Right atrium auricular region (tissue), 2 donors: ENCODE results near the gene NDUFA5. TPM values are rescaled to one million over a fixed set of nuclear protein-coding genes. Genes with fewer than 3 reads are reported as not detected.

Experiments
- DNase-seq: peaks from one replicate; pipeline ENCODE4 v3.0.0-alpha.2; 2019; ENCODE audit warnings: low spot score
- H3K27ac ChIP-seq, 2 donors: fragments of 200-600 bp; sonication (generic); 1 replicate in 1 of 2; 2 replicates in 1 of 2; pipeline ENCODE4 v1.5.1; 2016 to 2019
- H3K27me3 ChIP-seq, 2 donors: fragments of 200-600 bp; sonication (generic); one replicate each; pipeline versions ENCODE4 v1.5.1 to v1.6.0; 2017 to 2019
- H3K36me3 ChIP-seq: fragments of 200-600 bp; sonication (generic); one replicate; pipeline ENCODE4 v1.5.1; 2016
- H3K4me1 ChIP-seq, 2 donors: fragments of 200-600 bp; sonication (generic); one replicate each; pipeline versions ENCODE4 v1.5.1 to v1.6.0; 2017 to 2019
- H3K4me3 ChIP-seq, 2 donors: fragments of 200-600 bp; sonication (generic); 1 replicate in 1 of 2; 2 replicates in 1 of 2; pipeline ENCODE4 v1.5.1; 2017 to 2019; ENCODE audit warnings: mild to moderate bottlenecking in 1 of 2, moderate library complexity in 1 of 2
- H3K9me3 ChIP-seq, 2 donors: fragments of 200-600 bp; sonication (generic); one replicate each; pipeline ENCODE4 v1.5.1; 2019
- total RNA-seq, 2 donors: library from RNA; depleted of rRNA; stranded (reverse); fragments of >200 nt; gene quantifications; one replicate each; pipeline ENCODE4 v1.1.0, GENCODE V29; 2016
- TF ChIP-seq, protein P1 (sequence below), 2 donors: fragments of 200-600 bp; sonication (generic); IDR thresholded peaks; one replicate each; pipeline ENCODE4 v1.5.1; 2019; ENCODE audit warnings: antibody characterized with exemption in 2 of 2

The NDUFA5 gene
- total RNA-seq, 2 donors from 2014 or later, result 110 to 227 TPM

DNA sequence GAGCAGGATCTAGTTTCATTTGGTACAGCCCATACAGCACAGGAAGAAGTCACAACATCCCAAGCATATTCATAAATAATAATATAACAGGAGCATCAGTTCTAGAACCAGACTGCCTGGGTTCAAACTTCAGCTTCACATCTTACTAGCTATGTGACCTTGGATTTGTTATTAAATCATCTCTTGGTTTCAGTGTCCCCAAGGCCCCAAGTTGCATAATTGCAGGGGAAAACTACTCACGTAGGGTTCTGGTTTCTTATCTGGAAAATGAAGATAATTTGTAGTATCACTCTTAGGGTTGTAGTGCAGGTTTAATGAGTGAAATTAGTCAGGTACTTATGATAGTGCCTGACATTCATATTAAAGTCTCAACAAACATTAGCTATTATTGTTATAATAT, 17.7 kb downstream of the NDUFA5 start:
- Histone ChIP-seq H3K4me1 (peaks cover 0 to 6% of the 10 kb centered on the region in 2 donors), H3K36me3 (no peaks in the 10 kb centered on the region), H3K9me3 (no peaks in the 10 kb centered on the region), H3K27me3 (no peaks in the 10 kb centered on the region), H3K4me3 (no peak overlapping the region), H3K27ac (no peak overlapping the region)
- DNase-seq, result no peak
- TF ChIP-seq, protein P1, sequence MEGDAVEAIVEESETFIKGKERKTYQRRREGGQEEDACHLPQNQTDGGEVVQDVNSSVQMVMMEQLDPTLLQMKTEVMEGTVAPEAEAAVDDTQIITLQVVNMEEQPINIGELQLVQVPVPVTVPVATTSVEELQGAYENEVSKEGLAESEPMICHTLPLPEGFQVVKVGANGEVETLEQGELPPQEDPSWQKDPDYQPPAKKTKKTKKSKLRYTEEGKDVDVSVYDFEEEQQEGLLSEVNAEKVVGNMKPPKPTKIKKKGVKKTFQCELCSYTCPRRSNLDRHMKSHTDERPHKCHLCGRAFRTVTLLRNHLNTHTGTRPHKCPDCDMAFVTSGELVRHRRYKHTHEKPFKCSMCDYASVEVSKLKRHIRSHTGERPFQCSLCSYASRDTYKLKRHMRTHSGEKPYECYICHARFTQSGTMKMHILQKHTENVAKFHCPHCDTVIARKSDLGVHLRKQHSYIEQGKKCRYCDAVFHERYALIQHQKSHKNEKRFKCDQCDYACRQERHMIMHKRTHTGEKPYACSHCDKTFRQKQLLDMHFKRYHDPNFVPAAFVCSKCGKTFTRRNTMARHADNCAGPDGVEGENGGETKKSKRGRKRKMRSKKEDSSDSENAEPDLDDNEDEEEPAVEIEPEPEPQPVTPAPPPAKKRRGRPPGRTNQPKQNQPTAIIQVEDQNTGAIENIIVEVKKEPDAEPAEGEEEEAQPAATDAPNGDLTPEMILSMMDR (IDR thresholded peaks at IDR 0.05), result no peak

DNA sequence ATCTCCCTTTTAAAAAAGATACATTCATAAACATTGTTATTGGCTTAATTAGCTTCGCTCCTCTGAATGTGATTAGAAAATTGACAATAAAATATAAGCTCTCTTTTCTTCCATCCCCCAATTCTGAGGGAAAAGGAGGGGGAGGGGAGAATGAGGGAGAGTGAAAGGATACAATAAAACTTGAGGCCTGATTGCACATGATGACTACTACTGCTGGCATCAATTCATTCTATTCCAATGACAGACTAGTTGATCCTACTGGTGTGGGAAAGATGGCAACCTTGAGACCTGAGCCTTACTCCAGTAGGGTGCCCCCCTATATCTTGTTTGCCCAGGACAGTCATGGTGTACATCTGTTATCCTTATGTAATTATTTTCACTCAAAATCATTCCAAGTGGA, 18.7 kb downstream of the NDUFA5 start:
- Histone ChIP-seq H3K27ac (no peak overlapping the region), H3K9me3 (no peaks in the 10 kb centered on the region)

DNA sequence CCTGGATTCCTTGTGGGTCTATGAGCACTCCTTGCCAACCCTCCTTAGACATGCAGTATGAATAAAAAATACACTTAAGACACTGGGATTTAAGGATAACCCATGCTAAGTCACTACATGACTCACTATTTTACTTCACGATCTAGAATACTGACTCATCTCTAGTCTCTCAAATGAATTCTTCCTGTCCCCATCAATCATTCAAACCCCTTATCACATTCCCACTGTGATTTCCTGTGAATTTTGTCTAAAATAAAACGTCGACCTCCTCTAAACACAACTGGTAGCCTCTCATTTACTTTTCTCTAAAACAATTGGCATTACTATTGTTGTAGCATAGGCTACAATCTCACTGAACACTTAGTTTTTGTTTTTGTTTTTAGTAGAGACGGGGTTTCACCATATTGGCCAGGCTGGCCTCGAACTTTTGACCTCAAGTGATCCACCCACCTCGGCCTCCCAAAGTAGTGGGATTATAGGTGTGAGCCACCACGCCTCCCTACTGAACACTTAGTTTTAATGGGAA, 19.4 kb downstream of the NDUFA5 start:
- H3K4me1 ChIP-seq, result peaks cover 0 to 15% of the 10 kb centered on the region in 2 donors
- no peak overlapping the region for H3K4me3 ChIP-seq
- DNase-seq, result no peak
- H3K27ac ChIP-seq, result no peak overlapping the region
- H3K9me3 ChIP-seq, result no peaks in the 10 kb centered on the region
- H3K36me3 ChIP-seq, result no peaks in the 10 kb centered on the region
- TF ChIP-seq, protein P1 (IDR thresholded peaks at IDR 0.05), result no peak
- no peaks in the 10 kb centered on the region for H3K27me3 ChIP-seq

More for the DNA sequence above, 18.7 kb downstream of the NDUFA5 start:
- Histone ChIP-seq H3K4me1 (peaks cover 0 to 10% of the 10 kb centered on the region in 2 donors), H3K36me3 (no peaks in the 10 kb centered on the region), H3K4me3 (no peak overlapping the region), H3K27me3 (no peaks in the 10 kb centered on the region)
- DNase-seq, result no peak
- TF ChIP-seq, protein P1 (IDR thresholded peaks at IDR 0.05), result no peak

DNA sequence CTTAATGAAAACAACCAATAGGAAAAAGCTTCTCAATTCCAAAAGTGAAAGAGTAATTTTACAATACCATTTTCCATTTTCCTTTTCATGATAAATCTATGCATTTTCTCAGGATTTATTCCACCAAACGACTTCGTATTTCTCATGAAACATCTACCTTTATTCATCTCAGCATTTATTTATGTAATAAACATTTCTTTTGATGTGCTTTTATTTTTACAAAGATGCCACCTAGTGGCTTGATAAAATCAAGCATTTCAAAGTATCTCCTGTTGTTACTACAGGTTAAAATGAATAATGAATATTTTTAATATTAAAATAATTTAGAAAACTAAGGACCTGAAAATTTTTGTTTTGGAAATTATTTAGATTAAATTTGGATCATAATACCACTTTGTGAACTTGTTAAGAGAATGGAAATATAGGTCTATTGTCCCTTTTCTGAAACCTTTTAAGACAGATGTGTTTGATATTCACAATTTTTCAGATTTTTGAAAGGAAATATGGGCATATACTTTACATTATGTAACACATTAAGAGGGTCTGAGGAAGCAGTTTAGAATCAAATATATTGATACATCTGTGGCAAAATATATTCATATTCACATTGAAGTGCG, 20.5 kb downstream of the NDUFA5 start:
- Histone ChIP-seq H3K27me3 (no peaks in the 10 kb centered on the region), H3K9me3 (no peaks in the 10 kb centered on the region), H3K27ac (no peak overlapping the region), H3K36me3 (no peaks in the 10 kb centered on the region), H3K4me1 (peaks cover 0 to 15% of the 10 kb centered on the region in 2 donors), H3K4me3 (no peak overlapping the region)
- DNase-seq, result no peak
- TF ChIP-seq, protein P1 (IDR thresholded peaks at IDR 0.05), result peak; percentile 22 to 69

DNA sequence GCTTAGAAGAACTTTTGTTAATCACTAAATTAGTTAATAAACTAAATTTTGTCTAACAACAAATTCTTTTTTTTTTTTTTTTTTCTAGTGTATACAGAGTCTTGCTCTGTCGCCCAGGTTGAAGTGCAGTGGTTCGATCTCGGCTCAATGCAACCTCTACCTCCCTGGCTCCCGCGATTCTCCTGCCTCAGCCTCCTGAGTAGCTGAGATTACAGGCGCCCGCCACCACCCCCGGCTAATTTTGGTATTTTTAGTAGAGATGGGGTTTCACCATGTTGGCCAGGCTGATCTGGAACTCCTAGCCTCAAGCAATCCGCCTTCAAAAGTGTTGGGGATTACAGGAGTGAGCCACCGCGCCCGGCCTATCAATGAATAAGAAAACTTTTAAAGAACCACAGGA, 22.1 kb downstream of the NDUFA5 start:
- TF ChIP-seq, protein P1 (IDR thresholded peaks at IDR 0.05), result no peak
- no peaks in the 10 kb centered on the region for H3K36me3 ChIP-seq
- peak overlapping the region in 1 of 2 donors; percentile 81 for H3K27ac ChIP-seq
- no peaks in the 10 kb centered on the region for H3K9me3 ChIP-seq
- H3K4me3 ChIP-seq, result peak overlapping the region in 1 of 2 donors; percentile 64
- no peak for DNase-seq
- peaks cover 0 to 15% of the 10 kb centered on the region in 2 donors for H3K4me1 ChIP-seq
- no peaks in the 10 kb centered on the region for H3K27me3 ChIP-seq
